Transverse colon (tissue), 4 donors: Measurements from ENCODE around the gene AKAP9. TPM values are rescaled to one million over a fixed set of nuclear protein-coding genes. Genes with fewer than 3 reads are reported as not detected.
"Not testable (repeated sequence)": the region's sequence is repeated elsewhere in the genome, so short reads cannot be mapped to it uniquely, and the experiment has no call there.

ENCODE experiments used
- DNase-seq: peaks from one replicate; pipeline ENCODE4 v3.0.0-alpha.2; 2019
- H3K27ac ChIP-seq, 4 donors: fragments of 200-600 bp; sonication (generic); 2 replicates each; pipeline ENCODE4 v1.5.1; 2016 to 2018; ENCODE audit warnings: inconsistent platforms in 4 of 4
- H3K27me3 ChIP-seq: fragments of 200-600 bp; sonication (generic); 2 replicates; pipeline ENCODE4 v1.5.1; 2017; ENCODE audit warnings: inconsistent platforms
- H3K36me3 ChIP-seq, 4 donors: fragments of 200-600 bp; sonication (generic); 2 replicates each; pipeline ENCODE4 v1.5.1; 2017 to 2019; ENCODE audit warnings: inconsistent platforms in 4 of 4
- H3K4me1 ChIP-seq, 4 donors: fragments of 200-600 bp; sonication (generic); 2 replicates each; pipeline ENCODE4 v1.5.1; 2017 to 2020; ENCODE audit warnings: inconsistent platforms in 4 of 4
- H3K4me3 ChIP-seq, 4 donors: fragments of 200-600 bp; sonication (generic); 1 replicate in 1 of 4; 2 replicates in 3 of 4; pipeline versions ENCODE4 v1.5.1 to v1.6.1; 2017 to 2019; ENCODE audit warnings: inconsistent platforms in 4 of 4
- H3K9me3 ChIP-seq, 2 donors: fragments of 200-600 bp; sonication (generic); 2 replicates each; pipeline ENCODE4 v1.5.1; 2017 to 2019; ENCODE audit warnings: inconsistent platforms in 2 of 2
- CTCF ChIP-seq, 5 experiments: fragments of 200-600 bp in 3 of 5; fragments of 450-650 bp in 2 of 5; sonication (generic) in 3 of 5; IDR thresholded peaks; 1 replicate in 2 of 5; 2 replicates in 3 of 5; pipeline ENCODE4 v1.5.1; 2016 to 2017; ENCODE audit warnings: antibody characterized with exemption in 5 of 5, inconsistent platforms in 3 of 5, mild to moderate bottlenecking in 2 of 5, moderate library complexity in 1 of 5
- EP300 ChIP-seq: sonication (generic); formaldehyde crosslinking; IDR thresholded peaks from one replicate; pipeline ENCODE4 v1.6.1; 2017; ENCODE audit warnings: antibody characterized with exemption, low read depth
- POLR2A ChIP-seq: fragments of 450-650 bp; IDR thresholded peaks from one replicate; pipeline ENCODE4 v1.6.1; 2016; ENCODE audit warnings: antibody characterized with exemption, mild to moderate bottlenecking, moderate library complexity
- POLR2AphosphoS5 ChIP-seq, 3 donors: sonication (generic); formaldehyde crosslinking; IDR thresholded peaks; one replicate each; pipeline ENCODE4 v1.6.1; 2016; ENCODE audit warnings: antibody characterized with exemption in 3 of 3
- WGBS, 2 donors: methylation state at CpG; one replicate each; pipeline ENCODE4 v1.1.5; 2018; ENCODE audit warnings: low coverage in 1 of 2; 5-methylcytosine and 5-hydroxymethylcytosine counted together
- in situ Hi-C, 4 donors: fragments of 200-750 bp; cut with MboI; loops; one replicate each; pipeline versions ENCODE4 v1.15.0 to v1.15.1; 2017; ENCODE audit warnings: low sequenced_read_pairs in 3 of 4, low pct_ligation_motif_present in 1 of 4, low pct_unique_long_range_greater_than_20kb in 1 of 4
- intact Hi-C: fragments of 100-400 bp; cut with DNase I; formaldehyde crosslinking; loops from one replicate; pipeline ENCODE4 v1.15.1; 2023; ENCODE audit warnings: low total_unique reads
- total RNA-seq, 4 donors: library from RNA; depleted of rRNA; stranded (reverse); fragments of >200 nt; gene quantifications; one replicate each; pipeline ENCODE4 v1.1.0, GENCODE V29; 2016

The AKAP9 gene
- total RNA-seq, 4 donors from 2014 or later: 203 to 262 (median 234) TPM

DNA sequence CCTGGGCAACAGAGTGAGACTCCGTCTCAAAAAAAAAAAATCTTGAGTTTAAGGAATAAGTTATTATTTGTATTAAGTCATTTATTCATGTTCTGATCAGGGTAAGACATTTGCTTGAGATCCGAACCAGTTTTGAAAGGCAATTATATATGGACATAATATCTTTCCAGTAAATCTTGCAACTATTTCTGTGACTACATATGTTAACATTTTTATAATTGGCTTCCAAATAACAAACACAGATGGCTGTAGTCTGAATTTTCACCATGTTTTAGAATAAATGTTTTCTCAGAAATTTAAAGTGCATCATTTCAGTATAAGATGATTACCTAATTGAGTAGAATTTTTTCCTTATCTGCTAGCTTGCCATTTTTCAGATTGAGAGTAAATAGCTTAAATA is 21.2 kb downstream of the AKAP9 start:
- no peak for DNase-seq
- H3K9me3 ChIP-seq: no peaks in the 10 kb centered on the region
- TF ChIP-seq CTCF (IDR thresholded peaks at IDR 0.05) (no peak), POLR2A (no peak), EP300 (no peak), POLR2AphosphoS5 (IDR thresholded peaks at IDR 0.05) (no peak)
- H3K27ac ChIP-seq: no peak overlapping the region
- H3K27me3 ChIP-seq: no peaks in the 10 kb centered on the region
- in situ Hi-C loops (no loop called here), intact Hi-C loops (no loop called here)
- H3K4me3 ChIP-seq: no peak overlapping the region
- H3K4me1 ChIP-seq: no peaks in the 10 kb centered on the region
- H3K36me3 ChIP-seq: no peaks in the 10 kb centered on the region
- 93 to 95% methylated on average over 2 of the region's 2 CpGs for WGBS, 2 donors

GRCh38 chr7:91962419-91962818 is 21.8 kb downstream of the AKAP9 start:
- no peak overlapping the region for H3K27ac ChIP-seq
- no peak for TF ChIP-seq CTCF (IDR thresholded peaks at IDR 0.05)
- no peak for TF ChIP-seq POLR2AphosphoS5 (IDR thresholded peaks at IDR 0.05)
- no peak for TF ChIP-seq POLR2A
- TF ChIP-seq EP300: no peak
- no peak overlapping the region for H3K4me3 ChIP-seq
- H3K4me1 ChIP-seq: no peaks in the 10 kb centered on the region
- DNase-seq: no peak
- no peaks in the 10 kb centered on the region for H3K36me3 ChIP-seq
- intact Hi-C loops (no loop called here), in situ Hi-C loops (no loop called here)
- 88 to 97% methylated on average over 3 of the region's 3 CpGs for WGBS, 2 donors
- H3K9me3 ChIP-seq: no peaks in the 10 kb centered on the region
- no peaks in the 10 kb centered on the region for H3K27me3 ChIP-seq

DNA sequence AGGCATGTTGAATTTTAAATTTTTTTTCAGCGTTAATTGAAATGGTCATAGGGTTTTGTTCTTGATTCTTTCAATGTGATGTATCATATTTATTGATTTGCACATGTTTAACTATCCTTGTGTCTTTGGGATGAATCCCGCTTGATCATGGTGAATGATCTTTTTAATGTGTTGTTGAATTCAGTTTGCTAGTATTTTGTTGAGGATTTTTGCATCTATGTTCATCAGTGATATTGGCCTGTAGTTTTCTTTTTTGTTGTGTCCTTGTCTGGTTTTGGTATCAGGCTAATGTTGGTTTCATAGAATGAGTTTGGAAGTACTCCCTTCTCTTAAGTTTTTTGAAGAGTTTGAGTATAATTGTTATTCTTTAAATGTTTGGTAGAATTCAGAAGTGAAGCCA is 26.9 kb downstream of the AKAP9 start:
- H3K4me1 ChIP-seq, intact Hi-C loops, H3K27ac ChIP-seq, H3K4me3 ChIP-seq, H3K27me3 ChIP-seq, H3K9me3 ChIP-seq, H3K36me3 ChIP-seq, DNase-seq, in situ Hi-C loops: not testable (repeated sequence)
- WGBS, 2 donors: 96 to 100% methylated on average over 2 of the region's 2 CpGs

- 82 to 86% methylated on average over 5 of the region's 5 CpGs for WGBS, 2 donors
- in situ Hi-C loops: no loop called here
- H3K4me1 ChIP-seq: peaks cover 0 to 4% (median 1%) of the 10 kb centered on the region in 4 donors
Observed at GRCh38 chr7:91973639-91974038, 33.0 kb downstream of the AKAP9 start.

More at GRCh38 chr7:91973639-91974038, 33.0 kb downstream of the AKAP9 start:
- intact Hi-C loops: no loop called here
- TF ChIP-seq POLR2AphosphoS5 (IDR thresholded peaks at IDR 0.05): no peak
- no peak for TF ChIP-seq EP300
- no peak for TF ChIP-seq POLR2A
- TF ChIP-seq CTCF (IDR thresholded peaks at IDR 0.05): no peak
- no peaks in the 10 kb centered on the region for H3K36me3 ChIP-seq
- H3K9me3 ChIP-seq: no peaks in the 10 kb centered on the region
- H3K27me3 ChIP-seq: no peaks in the 10 kb centered on the region
- no peak overlapping the region for H3K4me3 ChIP-seq
- no peak for DNase-seq
- H3K27ac ChIP-seq: no peak overlapping the region
